Glutamatergic neuron (in vitro differentiated cells): ENCODE results near the gene SLITRK6. TPM values are rescaled to one million over a fixed set of nuclear protein-coding genes. Genes with fewer than 3 reads are reported as not detected.
A peak's percentile ranks its signal among the peaks of the same experiment; 100 is the strongest.

Experiments
- DNase-seq: peaks from one replicate; pipeline ENCODE4 v3.0.0; 2022
- H3K27ac Mint-ChIP-seq: one replicate; pipeline ENCODE4 v1.8.0; 2020; ENCODE audit warnings: mild to moderate bottlenecking, mixed read lengths, inconsistent platforms; ENCODE audit not compliant: unreplicated experiment
- H3K27me3 Mint-ChIP-seq: one replicate; pipeline ENCODE4 v1.8.0; 2020; ENCODE audit warnings: mild to moderate bottlenecking, moderate library complexity, mixed read lengths, inconsistent platforms; ENCODE audit not compliant: unreplicated experiment
- H3K36me3 Mint-ChIP-seq: one replicate; pipeline ENCODE4 v1.8.0; 2020; ENCODE audit warnings: mild to moderate bottlenecking, mixed read lengths, inconsistent platforms; ENCODE audit not compliant: unreplicated experiment
- H3K4me1 Mint-ChIP-seq: one replicate; pipeline ENCODE4 v1.8.0; 2020; ENCODE audit warnings: mild to moderate bottlenecking, low read depth, mixed read lengths, inconsistent platforms; ENCODE audit not compliant: unreplicated experiment
- H3K4me3 Mint-ChIP-seq: one replicate; pipeline ENCODE4 v1.8.0; 2020; ENCODE audit warnings: mild to moderate bottlenecking, mixed read lengths, inconsistent platforms; ENCODE audit not compliant: unreplicated experiment
- H3K9me3 Mint-ChIP-seq: one replicate; pipeline ENCODE4 v1.8.0; 2020; ENCODE audit warnings: mild to moderate bottlenecking, moderate library complexity, mixed read lengths, inconsistent platforms; ENCODE audit not compliant: unreplicated experiment
- CTCF ChIP-seq: fragments of 200-600 bp; sonication (generic); IDR thresholded peaks from one replicate; pipeline ENCODE4 v1.5.0; 2021; ENCODE audit not compliant: partially characterized antibody, unreplicated experiment
- total RNA-seq: library from RNA; stranded (reverse); fragmentation: NEBNext Ultra II Directional; extraction: Animal tissue kit (Norgen Biotek cat#: 25700); gene quantifications from one replicate; pipeline ENCODE4 v1.2.1, GENCODE V29; 2021; ENCODE audit not compliant: unreplicated experiment

Gene SLITRK6
- total RNA-seq, 1 donor from 2014 or later, result 0.10 TPM

- H3K9me3 Mint-ChIP-seq, result no peaks in the 10 kb centered on the region
Observed at GRCh38 chr13:85808811-85809210, 9.6 kb upstream of the SLITRK6 start.

GRCh38 chr13:85806553-85807175, 7.4 kb upstream of the SLITRK6 start:
- Mint-ChIP-seq H3K27ac (no peak overlapping the region), H3K4me1 (no peaks in the 10 kb centered on the region), H3K9me3 (no peaks in the 10 kb centered on the region), H3K27me3 (no peaks in the 10 kb centered on the region), H3K36me3 (no peaks in the 10 kb centered on the region), H3K4me3 (no peak overlapping the region)
- TF ChIP-seq CTCF, result peak; percentile 91
- no peak for DNase-seq

More at GRCh38 chr13:85808811-85809210, 9.6 kb upstream of the SLITRK6 start:
- Mint-ChIP-seq H3K4me3 (no peak overlapping the region), H3K36me3 (no peaks in the 10 kb centered on the region), H3K27ac (no peak overlapping the region), H3K27me3 (peaks cover 3% of the 10 kb centered on the region), H3K4me1 (peaks cover 2% of the 10 kb centered on the region)
- no peak for DNase-seq
- TF ChIP-seq CTCF, result no peak

- Mint-ChIP-seq H3K9me3 (no peaks in the 10 kb centered on the region), H3K4me1 (peaks cover 9% of the 10 kb centered on the region), H3K27ac (no peak overlapping the region), H3K4me3 (no peak overlapping the region), H3K36me3 (no peaks in the 10 kb centered on the region), H3K27me3 (no peaks in the 10 kb centered on the region)
- no peak for DNase-seq
- TF ChIP-seq CTCF, result no peak
Observed at GRCh38 chr13:85798556-85798955, 663 bp downstream of the SLITRK6 start.

GRCh38 chr13:85797311-85797710, 1.9 kb downstream of the SLITRK6 start:
- no peak overlapping the region for H3K4me3 Mint-ChIP-seq
- H3K4me1 Mint-ChIP-seq, result peaks cover 9% of the 10 kb centered on the region
- H3K9me3 Mint-ChIP-seq, result no peaks in the 10 kb centered on the region
- no peaks in the 10 kb centered on the region for H3K27me3 Mint-ChIP-seq
- no peaks in the 10 kb centered on the region for H3K36me3 Mint-ChIP-seq
- no peak for TF ChIP-seq CTCF
- H3K27ac Mint-ChIP-seq, result no peak overlapping the region
- DNase-seq, result no peak

- no peak for DNase-seq
Observed at GRCh38 chr13:85785205-85785604, 14.0 kb downstream of the SLITRK6 start.

More at GRCh38 chr13:85785205-85785604, 14.0 kb downstream of the SLITRK6 start:
- H3K4me3 Mint-ChIP-seq, result no peak overlapping the region
- H3K36me3 Mint-ChIP-seq, result no peaks in the 10 kb centered on the region
- H3K27me3 Mint-ChIP-seq, result no peaks in the 10 kb centered on the region
- H3K27ac Mint-ChIP-seq, result no peak overlapping the region
- no peak for TF ChIP-seq CTCF
- no peaks in the 10 kb centered on the region for H3K4me1 Mint-ChIP-seq
- no peaks in the 10 kb centered on the region for H3K9me3 Mint-ChIP-seq
